Hematopoietic multipotent progenitor cell treated with erythropoietin and hydrocortisone succinate and interleukin-3 and kit ligand, for 4 days (in vitro differentiated cells): ENCODE data around the gene CABP4.
A peak's percentile ranks its signal among the peaks of the same experiment; 100 is the strongest.
"Not testable (repeated sequence)": the region's sequence is repeated elsewhere in the genome, so short reads cannot be mapped to it uniquely, and the experiment has no call there.

Experiments used
- DNase-seq: peaks from one replicate; pipeline ENCODE4 v3.0.0-alpha.2; 2015

The CABP4 gene

DNA sequence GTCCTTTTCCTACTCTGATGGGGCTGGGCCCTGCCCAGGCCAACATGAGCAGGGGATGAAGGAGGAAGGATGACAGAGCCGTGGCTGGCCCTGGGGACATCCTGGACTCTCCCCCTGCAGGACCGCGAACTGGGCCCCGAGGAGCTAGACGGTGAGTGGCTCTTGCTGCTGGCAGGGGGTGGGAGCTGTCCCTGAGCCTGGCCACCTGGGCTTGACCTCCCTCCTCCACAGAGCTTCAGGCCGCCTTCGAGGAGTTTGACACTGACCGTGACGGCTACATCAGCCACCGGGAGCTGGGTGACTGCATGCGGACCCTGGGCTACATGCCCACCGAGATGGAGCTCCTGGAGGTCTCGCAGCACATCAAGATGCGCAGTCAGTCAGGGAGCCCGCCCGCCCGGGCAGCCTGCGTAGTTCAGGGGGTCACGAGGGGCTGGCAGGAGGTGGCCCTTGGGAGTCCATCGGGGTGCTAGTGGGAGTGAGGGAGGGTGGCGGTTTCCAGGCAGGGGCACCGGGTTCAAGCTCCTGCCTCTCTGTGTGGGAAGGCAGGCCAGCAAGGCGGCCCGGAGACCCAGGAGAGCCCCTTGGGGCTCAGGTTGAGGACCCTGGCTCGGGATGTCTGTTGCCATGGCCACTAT is 1.0 kb downstream of the CABP4 start:
- DNase-seq = no peak

DNA sequence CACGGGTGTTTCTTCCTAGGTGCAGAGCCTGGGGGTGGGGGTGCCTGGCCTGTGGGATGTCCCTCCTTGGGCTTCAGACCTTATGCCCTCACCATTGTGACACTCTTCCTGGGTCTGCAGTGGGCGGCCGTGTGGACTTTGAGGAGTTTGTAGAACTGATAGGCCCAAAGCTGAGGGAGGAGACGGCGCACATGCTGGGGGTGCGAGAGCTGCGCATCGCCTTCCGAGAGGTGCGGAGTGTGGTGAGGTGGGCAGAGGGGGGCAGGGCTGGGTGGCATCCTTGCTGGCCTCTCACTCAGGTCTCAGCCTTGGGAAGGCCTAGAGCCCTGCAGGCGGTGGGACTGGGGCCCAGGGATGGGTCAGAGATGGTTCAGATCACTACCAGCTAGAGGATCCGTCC is 2.3 kb downstream of the CABP4 start:
- DNase-seq = no peak

DNA sequence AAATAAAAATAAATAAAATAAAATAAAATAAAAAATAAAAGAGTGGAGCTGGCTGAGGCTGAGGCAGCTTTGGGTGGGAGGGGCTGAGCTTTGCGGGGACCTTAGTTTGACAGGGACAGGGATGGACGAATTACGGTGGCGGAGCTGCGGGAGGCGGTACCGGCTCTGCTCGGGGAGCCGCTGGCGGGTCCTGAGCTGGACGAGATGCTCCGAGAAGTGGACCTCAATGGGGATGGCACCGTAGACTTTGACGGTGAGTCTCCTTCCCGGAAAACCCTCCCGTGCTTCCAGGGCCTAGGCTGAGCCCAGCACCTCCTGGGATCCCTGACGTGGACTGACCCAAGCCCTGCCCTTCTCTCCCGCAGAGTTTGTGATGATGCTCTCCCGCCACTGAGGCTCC is 3.1 kb downstream of the CABP4 start:
- DNase-seq = no peak

DNA sequence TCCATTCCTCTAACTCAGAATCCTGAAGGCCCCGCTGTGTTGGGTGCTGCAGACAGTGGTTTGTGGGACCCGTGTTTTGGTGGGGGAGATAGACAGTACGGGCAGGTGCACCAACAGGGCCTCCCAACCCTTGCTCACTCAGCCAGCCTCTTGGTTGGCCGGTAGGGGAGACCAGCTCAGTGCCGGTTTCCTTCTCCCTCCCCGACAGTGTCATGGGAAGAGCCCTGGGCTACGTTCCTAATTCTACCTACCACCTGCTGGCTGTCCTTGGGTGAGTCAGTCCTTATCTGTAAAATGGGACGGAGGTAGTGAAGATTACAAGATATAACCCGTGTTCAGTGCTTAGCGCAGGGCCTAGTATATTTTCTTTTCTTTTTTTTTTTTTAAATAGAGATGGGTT is 8.0 kb downstream of the CABP4 start:
- DNase-seq = no peak

DNA sequence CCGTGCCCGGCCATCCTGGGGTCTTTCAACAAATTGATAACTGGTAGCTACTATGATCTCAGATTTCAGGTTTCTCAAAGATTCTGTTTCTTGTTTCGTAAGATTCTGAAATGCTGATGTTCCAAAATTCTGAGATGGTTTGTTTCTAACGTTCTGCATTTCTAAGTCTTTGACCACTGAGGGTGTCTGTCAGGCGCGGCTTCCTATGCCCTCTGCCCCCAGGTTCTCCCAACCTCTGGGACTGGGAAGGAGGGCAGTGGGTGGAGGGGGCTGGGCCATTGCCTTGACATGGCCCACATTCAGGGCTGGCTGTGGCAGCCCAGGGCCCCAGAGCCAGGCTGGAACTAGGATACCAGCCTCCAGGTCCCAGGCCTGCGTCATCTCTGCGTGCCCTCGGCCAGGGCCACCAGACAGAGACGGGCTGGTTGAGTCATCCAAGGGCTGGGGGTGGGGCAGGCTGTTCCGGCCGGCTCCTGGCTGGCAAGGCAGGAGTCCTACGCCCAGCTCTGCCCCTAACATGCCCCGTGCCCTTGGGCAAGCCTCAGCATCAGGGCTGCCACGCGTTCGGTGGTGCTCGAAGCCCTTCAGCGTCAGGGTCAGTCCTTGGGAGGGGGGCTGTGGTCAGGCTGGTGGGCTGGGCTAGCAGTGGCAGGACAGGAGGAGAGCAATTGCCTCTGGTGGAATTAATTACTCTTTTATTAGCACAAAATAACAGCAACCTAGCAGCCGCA is 8.7 kb downstream of the CABP4 start:
- peak; percentile 43 for DNase-seq

DNA sequence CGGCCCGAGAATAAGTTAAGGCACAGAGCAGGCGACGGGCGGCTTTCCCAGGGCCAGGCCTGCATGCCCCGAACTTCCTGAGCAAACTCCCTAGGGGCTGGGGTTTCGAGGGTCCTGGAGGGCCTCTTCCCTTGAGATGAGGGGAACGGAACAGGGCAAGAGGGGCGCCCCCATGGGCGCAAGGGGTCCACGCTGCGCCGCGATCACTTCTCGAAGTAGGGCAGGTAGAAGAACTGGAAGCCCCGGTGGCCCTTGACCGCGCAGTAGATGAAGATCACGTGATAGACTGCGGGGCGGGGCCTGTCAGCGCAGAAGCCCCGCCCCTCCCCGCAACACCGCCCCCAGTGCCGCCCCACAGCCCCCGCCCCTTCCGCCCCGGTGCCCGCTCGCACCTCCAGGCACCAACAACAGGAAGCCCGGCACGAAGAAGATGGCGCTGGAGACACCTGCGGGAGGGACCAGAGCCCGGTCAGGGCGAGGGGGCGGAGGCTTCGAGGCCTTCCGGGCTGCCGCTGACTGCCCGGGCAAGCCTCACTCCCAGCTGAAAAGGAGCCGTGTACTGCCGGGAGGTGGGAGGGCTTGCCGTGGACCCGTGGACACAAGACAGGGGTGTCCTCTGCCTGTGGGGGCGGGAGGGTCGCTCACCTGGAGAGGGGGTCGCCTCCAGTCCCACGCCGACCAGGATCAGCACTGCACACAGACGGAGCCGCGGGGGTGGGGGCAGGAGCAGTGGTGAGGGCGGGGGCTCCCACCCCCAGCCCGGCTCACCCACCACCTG is 9.4 kb downstream of the CABP4 start:
- DNase-seq = peak; percentile 95

DNA sequence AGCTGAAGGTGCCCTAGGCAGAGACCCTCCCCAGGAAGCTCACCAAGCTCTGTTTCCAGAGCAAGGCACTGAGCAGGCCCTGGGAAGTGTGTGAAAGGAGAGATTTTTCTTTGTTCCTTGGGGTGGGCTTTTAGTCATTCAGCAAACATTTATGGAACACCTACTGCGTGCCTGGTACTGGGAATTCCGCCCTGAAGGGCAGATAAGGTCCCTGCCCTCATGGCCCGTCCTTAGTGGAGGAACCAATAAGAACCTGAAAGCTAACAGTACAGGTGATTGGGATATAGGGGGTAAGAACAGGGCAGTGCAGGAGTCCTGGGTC is 10.0 kb downstream of the CABP4 start:
- DNase-seq = no peak

DNA sequence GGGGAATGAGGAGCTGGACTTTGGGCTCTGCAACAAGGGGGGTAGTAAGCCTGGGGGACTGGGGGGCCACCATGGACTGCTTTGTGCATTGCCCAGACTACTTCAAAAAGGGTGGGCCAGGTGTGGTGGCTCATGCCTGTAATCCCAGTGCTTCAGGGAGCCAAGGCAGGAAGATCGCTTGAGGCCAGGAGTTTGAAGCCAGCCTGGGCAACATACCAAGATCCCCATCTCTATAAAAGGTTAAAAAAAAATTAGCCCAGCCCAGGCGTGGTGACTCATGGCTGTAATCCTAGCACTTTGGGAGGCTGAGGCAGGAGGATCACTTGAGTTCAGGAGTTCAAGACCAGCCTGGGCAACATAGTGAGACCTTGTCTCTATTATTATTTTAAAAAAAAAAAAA is 10.4 kb downstream of the CABP4 start:
- DNase-seq = not testable (repeated sequence)

DNA sequence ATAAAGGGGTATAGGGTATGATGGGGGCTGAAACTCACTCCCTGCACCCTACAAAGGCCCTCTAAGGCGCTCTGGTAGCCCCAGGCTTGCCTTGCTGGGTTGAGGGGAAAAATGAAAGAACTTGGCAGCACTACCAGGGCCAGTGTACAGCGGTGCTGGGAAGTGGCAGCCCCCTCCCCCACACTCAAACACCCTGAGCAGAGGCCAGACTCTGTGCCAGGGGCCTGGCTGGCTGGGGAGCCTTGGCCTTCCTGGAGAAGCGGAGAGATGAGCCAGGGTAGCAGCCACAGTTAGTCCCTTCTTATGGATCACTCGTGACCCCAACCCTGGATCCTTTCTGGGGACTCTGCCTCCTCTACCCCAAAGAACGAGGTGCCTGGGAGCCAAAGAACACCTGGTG is 11.2 kb downstream of the CABP4 start:
- DNase-seq = no peak

DNA sequence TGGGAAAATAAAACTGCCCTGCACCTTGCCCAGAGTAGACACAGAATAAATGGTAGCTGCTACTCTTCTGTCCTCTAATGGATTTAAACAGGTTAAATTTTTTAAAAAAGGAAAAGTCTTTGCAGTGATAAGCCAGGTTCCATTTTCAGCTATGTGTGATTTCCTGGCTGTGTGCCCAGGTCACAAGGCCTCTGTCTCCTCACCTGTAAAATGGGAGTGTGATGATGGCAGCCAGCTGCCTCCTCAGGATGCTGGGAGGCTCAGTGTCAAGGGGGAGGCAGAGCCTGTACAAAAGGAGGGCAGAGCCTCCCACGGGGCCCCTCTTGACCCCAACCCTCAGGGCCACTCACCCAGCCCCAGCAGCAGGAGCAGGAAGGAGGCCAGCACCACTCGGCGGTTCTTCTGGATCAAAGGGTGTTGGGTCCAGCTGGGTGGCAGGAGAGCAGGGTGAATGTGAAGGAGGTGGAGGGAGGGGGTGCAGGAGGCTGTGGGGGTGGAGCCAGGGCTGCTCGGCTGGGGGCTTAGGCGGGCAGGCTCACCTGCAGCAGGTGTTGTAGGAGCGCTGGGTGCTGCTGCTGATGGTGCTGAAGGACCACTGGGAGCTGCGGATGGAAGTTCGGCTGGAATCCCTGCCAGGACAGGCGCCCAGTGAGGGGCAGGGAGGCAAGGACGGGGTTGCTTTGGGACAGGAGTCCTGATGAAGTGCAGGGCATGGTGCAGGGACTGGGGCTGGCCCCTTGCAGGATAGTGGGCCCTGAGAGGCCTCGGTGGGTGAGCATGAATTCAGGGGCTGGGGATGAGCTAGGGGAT is 12.0 kb downstream of the CABP4 start:
- no peak for DNase-seq

DNA sequence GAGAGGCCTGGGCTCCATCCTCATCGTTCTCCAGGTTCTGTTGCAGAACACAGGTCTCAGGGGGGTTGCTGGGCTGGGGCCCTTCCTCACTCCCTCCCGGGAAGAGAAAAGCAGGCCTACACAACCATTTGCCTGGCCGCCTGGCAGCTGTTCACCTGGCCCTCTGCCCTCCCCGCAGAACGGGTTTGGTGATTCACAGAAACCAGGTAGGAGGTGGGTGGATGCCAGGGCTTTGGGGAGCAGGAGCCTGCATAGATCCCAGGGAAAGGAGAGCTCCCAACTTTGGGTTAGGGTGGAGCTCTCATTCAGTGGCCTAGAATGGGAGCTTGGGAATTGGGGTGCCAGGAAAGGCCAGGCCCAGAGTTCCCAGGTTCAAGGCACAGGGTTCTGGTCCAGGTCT is 12.9 kb downstream of the CABP4 start:
- DNase-seq = no peak

DNA sequence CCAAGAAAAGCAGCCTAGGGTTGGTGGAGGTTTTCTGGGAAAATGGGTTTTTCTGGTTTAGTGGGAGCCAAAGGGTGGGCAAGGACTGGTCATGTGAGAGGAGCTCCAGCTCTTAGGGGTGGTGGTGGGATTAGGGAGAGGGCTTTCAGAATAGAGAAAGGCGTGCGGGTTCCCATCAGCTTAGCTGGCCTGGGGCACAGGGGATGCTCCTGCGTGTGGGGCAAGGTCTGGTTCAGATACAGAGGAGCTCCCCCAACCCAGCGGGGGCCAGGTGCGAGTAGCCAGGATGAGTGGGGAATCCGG is 13.3 kb downstream of the CABP4 start:
- DNase-seq = no peak

DNA sequence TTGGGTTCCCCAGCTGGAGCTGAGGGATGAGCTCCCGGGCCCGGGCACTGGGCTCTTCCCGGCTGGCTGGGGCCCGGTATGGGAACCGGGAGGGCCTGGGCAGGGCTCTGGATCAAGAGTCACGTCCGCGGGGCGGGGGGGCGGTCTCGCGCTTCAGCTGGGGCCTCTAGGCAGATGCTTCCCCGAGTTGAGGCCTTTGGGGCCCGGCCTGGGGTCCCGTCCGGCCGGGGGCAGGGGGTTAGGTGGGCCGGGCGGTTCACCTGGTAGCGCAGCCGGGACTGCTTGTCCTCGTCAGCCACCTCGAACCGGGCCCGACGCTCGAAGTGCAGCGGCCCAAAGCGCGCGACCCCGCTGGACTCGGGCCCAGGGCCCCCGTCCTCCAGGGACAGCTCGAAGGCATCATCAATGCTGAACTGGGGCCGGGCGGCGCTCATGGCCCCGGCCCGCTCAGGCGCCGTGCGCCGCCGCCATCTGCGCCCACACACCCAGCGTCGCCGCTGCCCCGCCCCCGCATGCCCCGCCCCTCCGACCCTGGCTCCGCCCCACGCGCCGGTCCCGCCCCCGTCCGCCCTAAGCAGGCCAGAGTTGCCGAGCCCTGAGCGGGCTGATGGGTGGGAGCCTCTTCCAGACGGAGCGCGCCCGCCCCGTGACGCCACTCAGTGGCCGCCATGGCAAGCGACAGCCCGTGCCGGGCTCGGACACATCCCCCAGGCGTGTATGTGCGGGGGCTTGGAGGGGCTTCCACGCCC is 13.8 kb downstream of the CABP4 start, which contains the start of gene TMEM134:
Gene TMEM134, minus strand, starts transcription at position 493 of the 749 bp plus-strand sequence. Its CDS starts 59 bp downstream, at position 434.
- DNase-seq = peak; percentile 97

DNA sequence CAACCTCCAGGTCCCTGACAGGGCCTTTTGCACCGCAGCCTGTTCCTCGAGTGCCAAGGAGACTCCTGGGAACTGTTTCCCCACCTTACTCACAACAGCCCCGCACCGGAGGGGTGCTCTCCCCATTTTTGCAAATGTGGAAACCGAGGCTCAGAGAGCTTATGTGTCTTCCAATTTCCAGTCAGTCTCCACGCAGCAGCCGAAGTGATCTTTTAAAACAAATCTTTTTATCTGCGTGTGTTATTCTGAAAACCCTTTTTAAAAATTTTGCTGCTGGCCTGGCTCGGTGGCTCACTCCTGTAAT is 14.3 kb downstream of the CABP4 start:
- DNase-seq = no peak

DNA sequence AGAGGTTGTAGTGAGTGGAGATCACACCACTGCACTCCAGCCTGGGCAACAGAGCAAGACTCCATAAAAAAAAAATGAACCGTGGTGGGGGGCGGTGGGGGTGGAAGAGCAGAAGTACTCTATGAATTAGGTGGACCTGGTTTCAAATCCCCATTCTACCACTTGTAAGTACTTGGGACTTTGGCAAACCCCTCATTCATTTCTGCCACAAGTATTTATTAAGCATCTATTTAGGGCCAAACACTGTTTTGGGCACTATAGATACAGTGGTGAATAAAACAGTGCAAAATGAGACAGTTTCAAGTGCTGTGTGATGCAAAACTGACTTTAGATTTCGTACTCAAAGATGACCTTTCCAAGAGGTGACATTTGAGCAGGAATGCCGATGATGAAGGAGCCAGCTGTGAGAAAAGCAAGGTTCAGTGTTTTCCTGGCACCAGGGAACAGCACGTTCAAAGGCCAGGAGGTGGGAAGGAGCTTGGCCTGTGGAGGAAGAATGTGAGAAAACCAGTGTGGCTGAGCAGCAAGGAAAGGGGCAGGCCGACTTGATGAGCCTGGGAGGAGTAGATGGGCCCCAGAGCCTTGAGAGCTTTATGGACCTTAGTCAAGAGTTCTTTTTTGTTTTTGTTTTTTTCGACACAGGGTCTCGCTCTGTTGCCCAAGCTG is 15.3 kb downstream of the CABP4 start:
- DNase-seq = no peak

DNA sequence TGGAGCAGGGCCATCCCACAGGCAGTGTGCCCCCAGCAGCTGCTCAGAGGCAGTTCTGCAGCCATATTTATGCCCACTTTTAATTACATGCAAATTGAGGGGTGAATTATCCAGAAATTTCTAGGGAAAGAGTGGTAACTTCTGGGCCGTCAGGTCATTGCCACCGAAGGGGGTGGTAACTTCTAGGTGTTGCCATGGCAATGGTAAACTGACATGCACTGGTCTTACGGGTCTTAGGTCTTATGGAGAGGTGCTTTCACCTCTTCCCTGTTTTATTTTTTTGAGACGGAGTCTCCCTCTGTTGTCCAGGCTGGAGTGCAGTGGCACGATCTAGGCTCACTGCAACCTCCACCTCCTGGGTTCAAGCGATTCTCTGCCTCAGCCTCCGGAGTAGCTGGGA is 17.7 kb downstream of the CABP4 start:
- DNase-seq = no peak

DNA sequence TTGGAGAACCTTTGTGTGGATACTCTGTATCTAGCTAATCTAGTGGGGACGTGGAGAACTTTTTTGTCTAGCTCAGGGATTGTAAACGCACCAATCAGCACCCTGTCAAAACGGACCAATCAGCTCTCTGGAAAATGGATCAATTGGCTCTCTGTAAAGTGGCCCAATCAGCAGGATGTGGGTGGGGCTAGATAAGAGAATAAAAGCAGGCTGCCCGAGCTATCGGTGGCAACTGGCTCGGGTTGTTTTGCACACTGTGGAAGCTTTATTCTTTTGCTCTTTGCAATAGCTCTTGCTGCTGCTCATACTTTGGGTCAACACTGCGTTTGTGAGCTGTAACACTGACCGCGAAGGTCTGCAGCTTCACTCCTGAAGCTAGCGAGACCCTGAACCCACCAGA is 21.5 kb downstream of the CABP4 start:
- not testable (repeated sequence) for DNase-seq

DNA sequence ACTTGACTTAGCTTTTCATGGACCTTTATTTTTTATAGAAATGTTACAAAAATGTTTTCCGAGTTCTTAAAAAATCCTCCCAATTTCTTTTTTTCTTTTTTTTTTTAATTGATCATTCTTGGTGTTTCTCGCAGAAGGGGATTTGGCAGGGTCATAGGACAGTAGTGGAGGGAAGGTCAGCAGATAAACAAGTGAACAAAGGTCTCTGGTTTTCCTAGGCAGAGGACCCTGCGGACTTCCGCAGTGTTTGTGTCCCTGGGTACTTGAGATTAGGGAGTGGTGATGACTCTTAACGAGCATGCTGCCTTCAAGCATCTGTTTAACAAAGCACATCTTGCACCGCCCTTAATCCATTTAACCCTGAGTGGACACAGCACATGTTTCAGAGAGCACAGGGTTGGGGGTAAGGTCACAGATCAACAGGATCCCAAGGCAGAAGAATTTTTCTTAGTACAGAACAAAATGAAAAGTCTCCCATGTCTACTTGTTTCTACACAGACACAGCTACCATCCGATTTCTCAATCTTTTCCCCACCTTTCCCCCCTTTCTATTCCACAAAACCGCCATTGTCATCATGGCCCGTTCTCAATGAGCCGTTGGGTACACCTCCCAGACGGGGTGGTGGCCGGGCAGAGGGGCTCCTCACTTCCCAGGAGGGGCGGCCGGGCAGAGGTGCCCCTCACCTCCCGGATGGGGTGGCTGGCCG is 22.3 kb downstream of the CABP4 start:
- not testable (repeated sequence) for DNase-seq

DNA sequence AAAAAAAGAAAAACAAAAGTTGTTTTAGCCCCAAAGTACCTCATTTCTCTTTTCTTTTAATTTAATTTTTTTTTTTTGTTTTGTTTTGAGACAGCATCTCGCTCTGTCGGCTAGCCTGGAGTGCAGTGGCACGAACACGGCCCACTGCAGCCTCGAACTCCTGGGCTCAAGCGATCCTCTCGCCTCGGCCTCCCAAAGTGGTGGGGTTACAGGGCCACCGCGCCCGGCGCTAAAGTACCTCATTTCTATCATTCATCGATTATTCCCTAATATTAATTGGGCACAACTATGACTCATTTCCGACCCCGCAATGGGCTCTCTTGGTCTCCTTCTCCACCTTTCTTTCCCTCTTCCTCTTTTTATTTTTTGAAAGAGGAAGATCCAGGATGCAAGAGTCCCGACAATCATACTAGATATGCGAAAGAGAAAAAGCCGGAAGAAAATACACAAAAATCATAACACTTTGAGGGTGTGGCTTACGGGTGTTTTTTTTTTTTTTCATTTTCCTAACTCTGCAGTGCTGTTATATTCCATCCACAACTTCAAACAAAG is 27.2 kb downstream of the CABP4 start:
- no peak for DNase-seq

DNA sequence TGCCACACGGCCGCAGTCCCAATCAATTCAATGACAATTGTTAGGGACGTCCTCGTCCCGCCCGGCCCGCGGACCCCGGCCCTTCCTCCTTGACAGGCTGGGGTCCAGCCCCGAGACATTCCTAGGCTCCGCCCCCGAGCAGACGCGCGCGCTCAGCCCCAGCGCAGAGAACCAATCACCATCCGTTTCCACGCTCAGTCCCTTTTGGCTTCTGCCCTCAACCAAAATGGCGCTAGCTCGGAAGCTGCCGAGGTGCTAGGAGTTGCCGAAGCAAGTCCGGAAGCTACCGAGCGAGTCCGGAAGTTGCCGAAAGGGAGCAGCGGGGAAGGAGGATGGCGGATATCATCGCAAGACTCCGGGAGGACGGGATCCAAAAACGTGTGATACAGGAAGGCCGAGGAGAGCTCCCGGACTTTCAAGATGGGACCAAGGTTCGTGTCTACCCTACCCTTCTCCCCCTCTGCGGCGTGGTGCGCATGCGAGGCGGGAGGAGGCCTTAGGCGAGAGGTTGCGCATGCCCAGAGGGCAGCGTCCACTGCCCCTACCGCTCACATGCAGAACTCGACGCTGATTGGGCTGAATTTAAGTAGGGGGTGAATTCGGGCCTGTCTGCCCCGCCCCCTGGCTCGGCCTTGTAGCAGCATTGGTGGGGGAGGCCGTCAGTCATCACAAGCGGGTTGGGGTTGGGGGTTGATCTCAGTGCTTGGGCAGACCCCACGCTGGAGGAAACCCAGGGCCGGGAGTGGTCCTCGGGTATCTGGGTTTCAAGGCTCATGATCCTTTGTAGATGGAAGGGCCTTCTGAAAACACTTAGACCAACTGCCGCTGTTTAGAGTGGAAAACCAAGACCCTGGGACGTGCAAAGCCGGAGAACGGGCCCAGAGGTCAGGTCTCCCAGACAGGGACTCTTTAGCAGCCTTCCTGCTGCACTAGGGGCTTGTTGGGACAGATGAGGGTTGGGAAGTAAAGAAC is 28.0 kb downstream of the CABP4 start, which contains the start of gene AIP:
Gene AIP, plus strand, starts transcription at position 200 of the 972 bp plus-strand sequence. Its CDS starts 133 bp downstream, at position 333.
- peak; percentile 99 for DNase-seq
